ENCODE measurements around the gene DRC7.

The DRC7 gene

GRCh38 chr16:57769541-57770145 is 75.0 kb downstream of the DRC7 start:
- TF ChIP-seq CTCF (conservative IDR thresholded peaks at IDR 0.05), result no peak
- no peak overlapping the region for H3K27ac ChIP-seq

DNA sequence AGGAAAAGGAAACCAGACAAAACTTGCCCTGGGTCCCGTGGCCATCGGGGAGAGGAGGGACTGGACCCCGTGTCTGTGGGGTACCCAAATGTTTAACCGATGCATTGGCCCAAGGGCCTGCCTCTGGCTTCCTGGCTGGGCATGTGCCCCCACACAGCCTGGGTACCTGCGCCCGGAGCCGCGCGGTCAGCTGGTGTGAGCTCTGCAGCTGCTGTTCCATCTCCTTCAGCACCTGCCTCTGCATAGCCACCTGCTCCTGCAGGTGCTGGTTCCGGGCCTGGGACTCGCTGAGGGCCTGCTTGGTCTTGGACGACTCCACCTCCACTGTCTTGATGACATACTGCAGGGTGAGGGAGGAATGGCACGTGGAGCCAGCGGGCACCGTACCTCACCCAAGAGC is 75.8 kb downstream of the DRC7 start:
- no peak for TF ChIP-seq CTCF (conservative IDR thresholded peaks at IDR 0.05)
- no peak overlapping the region for H3K27ac ChIP-seq

DNA sequence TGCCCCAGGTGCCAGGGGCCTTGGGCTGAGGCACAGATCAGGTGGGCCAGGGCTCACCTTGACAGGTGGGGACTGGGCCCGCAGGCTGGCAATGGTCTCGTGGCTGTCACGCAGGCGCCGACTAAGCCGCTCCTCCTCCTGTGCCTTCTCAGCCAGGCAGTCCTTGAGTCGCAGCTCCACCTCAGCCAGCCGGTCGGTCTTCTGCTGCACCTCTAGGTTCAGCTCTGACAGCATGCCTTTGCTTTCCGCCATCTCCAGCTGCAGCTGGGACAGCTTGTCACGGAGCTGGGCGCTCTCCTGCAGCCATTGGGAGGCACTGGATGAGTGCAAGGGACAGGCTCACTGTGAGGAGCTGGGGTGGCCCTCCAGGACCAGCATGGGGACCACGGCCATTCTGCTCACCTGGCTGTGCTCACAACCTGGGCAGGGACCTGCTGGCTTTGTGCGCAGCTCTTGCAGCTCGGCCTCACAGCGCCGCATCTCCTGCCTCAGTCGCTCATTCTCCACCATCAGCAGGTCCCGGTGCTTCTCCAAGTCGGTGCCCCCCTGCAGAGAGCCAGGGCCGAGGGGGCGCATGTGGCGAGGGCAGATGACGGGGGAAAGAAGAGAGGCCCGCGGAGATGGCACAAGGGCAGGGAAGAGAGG is 76.7 kb downstream of the DRC7 start:
- TF ChIP-seq CTCF (conservative IDR thresholded peaks at IDR 0.05), result no peak
- H3K27ac ChIP-seq, result no peak overlapping the region

GRCh38 chr16:57773019-57773418 is 78.4 kb downstream of the DRC7 start:
- TF ChIP-seq CTCF (conservative IDR thresholded peaks at IDR 0.05), result no peak
- no peak overlapping the region for H3K27ac ChIP-seq

GRCh38 chr16:57773655-57774295 is 79.2 kb downstream of the DRC7 start:
- TF ChIP-seq CTCF (conservative IDR thresholded peaks at IDR 0.05), result no peak
- no peak overlapping the region for H3K27ac ChIP-seq

GRCh38 chr16:57774705-57775285 is 80.2 kb downstream of the DRC7 start:
- H3K27ac ChIP-seq, result no peak overlapping the region
- TF ChIP-seq CTCF (conservative IDR thresholded peaks at IDR 0.05), result no peak

DNA sequence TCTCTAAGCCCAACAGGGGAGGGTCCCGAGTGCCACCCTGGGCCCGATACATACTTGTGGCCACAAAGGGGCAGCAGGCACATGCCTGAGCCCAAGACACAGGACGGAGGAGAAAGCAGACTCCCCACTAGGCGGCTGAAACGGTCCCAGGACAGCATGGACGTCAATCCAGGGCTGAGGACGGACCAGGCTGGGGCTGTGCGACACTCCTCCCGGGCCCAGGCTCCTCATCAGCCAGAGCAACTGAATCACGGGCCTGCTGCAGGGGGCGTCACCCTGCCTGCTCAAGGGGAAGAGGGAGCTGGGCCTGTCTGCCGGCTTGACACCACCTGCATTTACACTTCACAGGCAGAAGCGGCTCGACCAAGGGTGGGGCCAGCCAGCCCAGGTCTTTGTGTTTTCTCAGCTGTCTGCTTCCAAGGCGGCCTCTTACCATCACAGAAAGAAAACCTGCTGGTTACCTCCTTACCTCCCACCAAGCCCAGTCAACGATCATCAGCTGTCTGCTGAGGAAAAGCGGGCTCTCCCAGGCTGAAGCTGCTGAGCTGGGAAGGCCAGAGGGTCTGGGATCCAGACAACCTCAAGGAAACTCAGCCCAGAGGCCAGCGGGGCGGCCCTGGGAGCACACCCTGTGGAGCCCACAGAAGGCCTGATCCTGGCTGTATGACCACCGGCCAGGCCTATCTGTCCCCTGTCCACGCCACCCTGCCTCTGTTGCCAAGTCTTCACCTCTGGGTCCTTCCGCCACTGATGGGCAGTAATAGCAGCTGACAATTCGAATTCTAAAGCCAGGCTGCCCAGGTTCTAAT is 81.3 kb downstream of the DRC7 start:
- H3K27ac ChIP-seq, result no peak overlapping the region
- peak; percentile 50 for TF ChIP-seq CTCF (conservative IDR thresholded peaks at IDR 0.05)

All from VCaP (cell line).